A549 (cell line): ENCODE measurements around the gene RGS17.

Experiments used
- CTCF ChIP-seq: fragments of >200 bp; sonication (Bioruptor Twin); formaldehyde crosslinking; IDR thresholded peaks from 3 replicates; pipeline ENCODE4 v1.5.1; 2016
- E2F6 ChIP-seq: IDR thresholded peaks from 2 replicates; pipeline ENCODE4 v1.6.1; 2012; ENCODE audit warnings: low read depth, borderline replicate concordance
- GATA3 ChIP-seq: IDR thresholded peaks from 2 replicates; pipeline ENCODE4 v1.6.1; 2012; ENCODE audit warnings: borderline replicate concordance
- HES2 ChIP-seq: fragments of >200 bp; sonication (Bioruptor Twin); formaldehyde crosslinking; IDR thresholded peaks from 2 replicates; pipeline ENCODE4 v1.6.1; 2016
- JUNB ChIP-seq: fragments of >200 bp; sonication (Bioruptor Twin); formaldehyde crosslinking; IDR thresholded peaks from 2 replicates; pipeline ENCODE4 v1.6.1; 2016
- MAX ChIP-seq: IDR thresholded peaks from 2 replicates; pipeline ENCODE4 v1.6.1; 2012
- MAZ ChIP-seq: fragments of 150-350 bp; IDR thresholded peaks from 2 replicates; pipeline ENCODE4 v1.6.1; 2014; ENCODE audit warnings: antibody characterized with exemption, low read depth, low read length, borderline replicate concordance
- PHF8 ChIP-seq: fragments of 200-600 bp; sonication (generic); IDR thresholded peaks from 2 replicates; pipeline ENCODE4 v1.6.1; 2016; ENCODE audit warnings: low read depth, mild to moderate bottlenecking, antibody characterized with exemption, moderate library complexity, borderline replicate concordance
- RAD21 ChIP-seq, 2 experiments: fragments of >200 bp in 1 of 2; sonication (Bioruptor Twin) in 1 of 2; formaldehyde crosslinking in 1 of 2; IDR thresholded peaks in 1 of 2; conservative IDR thresholded peaks in 1 of 2; 2 replicates in 1 of 2; 3 replicates in 1 of 2; pipeline ENCODE4 v1.6.1; 2012 to 2018; ENCODE audit warnings: inconsistent platforms in 1 of 2
- RFX5 ChIP-seq: fragments of 450-650 bp; IDR thresholded peaks from 2 replicates; pipeline ENCODE4 v1.7.1; 2014; ENCODE audit warnings: antibody characterized with exemption, mild to moderate bottlenecking, moderate library complexity

GRCh38 chr6:153051801-153052200, 79.3 kb downstream of the RGS17 start:
- TF ChIP-seq RAD21 (conservative IDR thresholded peaks at IDR 0.05 in 1 of 2, IDR thresholded peaks at IDR 0.05 in 1 of 2) (no peak), CTCF (no peak), JUNB (no peak), E2F6 (no peak), PHF8 (no peak), HES2 (no peak), MAZ (no peak), RFX5 (no peak), GATA3 (no peak), MAX (no peak)
